Activated naive CD4-positive, alpha-beta T cell treated with anti-CD3 and anti-CD28 coated beads, Interleukin-2, amount 10 ng/mL, durations not matched to agents 5 hours and 36 hours (primary cell): ENCODE results near the gene MEDAG. TPM values are rescaled to one million over a fixed set of nuclear protein-coding genes. Genes with fewer than 3 reads are reported as not detected.

Experiments
- total RNA-seq, 2 experiments: library from RNA; stranded (reverse); gene quantifications; one replicate each; pipeline ENCODE4 v1.2.3, GENCODE V29; 2021

The MEDAG gene
- not detected for total RNA-seq

GRCh38 chr13:30905932-30906383 is at the start of gene MEDAG:
Gene MEDAG, plus strand, starts transcription at chr13:30906271. Its CDS starts 245 bp downstream, at chr13:30906516.

GRCh38 chr13:30932481-30933353 is 26.6 kb downstream of the MEDAG start, which contains the start of gene TEX26:
Gene TEX26, plus strand, starts transcription at chr13:30932656. Its CDS starts 60 bp downstream, at chr13:30932716.

Other genes with a start within 250 kb of the MEDAG start
- gene ALOX5AP, start 170.7 kb upstream of the MEDAG start, total RNA-seq: 10 to 100 TPM; 40.8 to 41.6 TPM
- gene TEX26, start 26.4 kb downstream of the MEDAG start, total RNA-seq: not detected